Ascending aorta (tissue), 2 donors: Measurements from ENCODE around the gene FMN1. TPM values are rescaled to one million over a fixed set of nuclear protein-coding genes. Genes with fewer than 3 reads are reported as not detected.
A peak's percentile ranks its signal among the peaks of the same experiment; 100 is the strongest.

Experiments used
- DNase-seq, 2 donors: peaks; one replicate each; pipeline ENCODE4 v3.0.0-alpha.2; 2019; ENCODE audit warnings: low spot score in 2 of 2
- H3K27ac ChIP-seq, 2 donors: fragments of 200-600 bp; sonication (generic); one replicate each; pipeline ENCODE4 v1.5.1; 2016 to 2017; ENCODE audit warnings: mild to moderate bottlenecking in 1 of 2
- H3K27me3 ChIP-seq: fragments of 200-600 bp; sonication (generic); one replicate; pipeline ENCODE4 v1.5.1; 2017
- H3K36me3 ChIP-seq, 2 donors: fragments of 200-600 bp; sonication (generic); one replicate each; pipeline ENCODE4 v1.5.1; 2016
- H3K4me1 ChIP-seq, 2 donors: fragments of 200-600 bp; sonication (generic); one replicate each; pipeline ENCODE4 v1.5.1; 2016 to 2017; ENCODE audit warnings: mild to moderate bottlenecking in 1 of 2
- H3K4me3 ChIP-seq, 2 donors: fragments of 200-600 bp; sonication (generic); one replicate each; pipeline ENCODE4 v1.5.1; 2016 to 2017; ENCODE audit warnings: mild to moderate bottlenecking in 1 of 2
- H3K9me3 ChIP-seq, 2 donors: fragments of 200-600 bp; sonication (generic); one replicate each; pipeline ENCODE4 v1.5.1; 2016
- intact Hi-C: fragments of 100-400 bp; cut with DNase I; formaldehyde crosslinking; loops from one replicate; pipeline ENCODE4 v1.15.1; 2023
- total RNA-seq: library from RNA; depleted of rRNA; stranded (reverse); fragments of >200 nt; gene quantifications from one replicate; pipeline ENCODE4 v1.1.0, GENCODE V29; 2016
- TF ChIP-seq, protein P1 (sequence below), 3 experiments: fragments of 200-600 bp in 2 of 3; fragments of 450-650 bp in 1 of 3; sonication (generic) in 2 of 3; IDR thresholded peaks; one replicate each; pipeline ENCODE4 v1.5.1; 2016 to 2019; ENCODE audit warnings: antibody characterized with exemption in 3 of 3, mild to moderate bottlenecking in 1 of 3, moderate library complexity in 1 of 3

The FMN1 gene
- total RNA-seq, 1 donor from 2014 or later = 4.3 TPM

DNA sequence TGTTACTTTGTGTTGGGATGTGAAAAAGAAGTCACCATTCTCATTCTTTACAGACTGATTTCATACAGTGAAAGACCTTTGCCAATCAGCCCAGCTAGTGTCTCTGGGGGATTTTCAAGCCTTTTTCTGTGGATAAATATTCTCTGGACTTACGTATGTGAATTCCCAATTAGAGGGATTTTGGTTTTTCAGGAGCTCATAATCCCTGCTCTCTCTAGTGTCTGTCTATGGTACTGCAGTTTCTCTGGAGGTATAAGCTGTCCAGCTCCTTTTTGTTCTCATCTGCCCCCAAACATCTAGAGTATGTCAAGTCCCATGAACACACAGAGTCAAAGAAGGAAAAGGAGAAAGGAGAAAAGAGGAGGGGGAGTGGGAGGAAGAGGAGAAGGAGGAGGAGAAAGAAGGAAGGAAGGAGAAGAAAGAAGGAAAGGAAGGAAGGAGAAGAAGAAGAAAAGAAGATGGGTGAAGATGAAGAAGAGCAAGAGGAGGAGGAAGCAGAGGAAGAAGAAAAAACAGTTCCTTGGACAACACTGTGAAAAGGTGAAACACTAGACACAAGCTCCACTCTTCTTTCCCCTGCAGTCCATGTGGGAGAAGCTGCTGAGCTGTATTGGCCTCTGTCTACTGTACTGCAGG, 258.1 kb downstream of the FMN1 start:
- H3K4me3 ChIP-seq = no peak overlapping the region
- no peak overlapping the region for H3K27ac ChIP-seq
- H3K9me3 ChIP-seq = no peaks in the 10 kb centered on the region
- no peaks in the 10 kb centered on the region for H3K4me1 ChIP-seq
- TF ChIP-seq, protein P1, sequence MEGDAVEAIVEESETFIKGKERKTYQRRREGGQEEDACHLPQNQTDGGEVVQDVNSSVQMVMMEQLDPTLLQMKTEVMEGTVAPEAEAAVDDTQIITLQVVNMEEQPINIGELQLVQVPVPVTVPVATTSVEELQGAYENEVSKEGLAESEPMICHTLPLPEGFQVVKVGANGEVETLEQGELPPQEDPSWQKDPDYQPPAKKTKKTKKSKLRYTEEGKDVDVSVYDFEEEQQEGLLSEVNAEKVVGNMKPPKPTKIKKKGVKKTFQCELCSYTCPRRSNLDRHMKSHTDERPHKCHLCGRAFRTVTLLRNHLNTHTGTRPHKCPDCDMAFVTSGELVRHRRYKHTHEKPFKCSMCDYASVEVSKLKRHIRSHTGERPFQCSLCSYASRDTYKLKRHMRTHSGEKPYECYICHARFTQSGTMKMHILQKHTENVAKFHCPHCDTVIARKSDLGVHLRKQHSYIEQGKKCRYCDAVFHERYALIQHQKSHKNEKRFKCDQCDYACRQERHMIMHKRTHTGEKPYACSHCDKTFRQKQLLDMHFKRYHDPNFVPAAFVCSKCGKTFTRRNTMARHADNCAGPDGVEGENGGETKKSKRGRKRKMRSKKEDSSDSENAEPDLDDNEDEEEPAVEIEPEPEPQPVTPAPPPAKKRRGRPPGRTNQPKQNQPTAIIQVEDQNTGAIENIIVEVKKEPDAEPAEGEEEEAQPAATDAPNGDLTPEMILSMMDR (IDR thresholded peaks at IDR 0.05) = peak; percentile 44 to 59 (median 51)
- H3K27me3 ChIP-seq = no peaks in the 10 kb centered on the region
- DNase-seq = no peak
- H3K36me3 ChIP-seq = no peaks in the 10 kb centered on the region
- intact Hi-C loops = loop anchor here (5.0 kb wide), 1 partner anchor 89 kb away; no protein-coding TSS in a partner anchor

DNA sequence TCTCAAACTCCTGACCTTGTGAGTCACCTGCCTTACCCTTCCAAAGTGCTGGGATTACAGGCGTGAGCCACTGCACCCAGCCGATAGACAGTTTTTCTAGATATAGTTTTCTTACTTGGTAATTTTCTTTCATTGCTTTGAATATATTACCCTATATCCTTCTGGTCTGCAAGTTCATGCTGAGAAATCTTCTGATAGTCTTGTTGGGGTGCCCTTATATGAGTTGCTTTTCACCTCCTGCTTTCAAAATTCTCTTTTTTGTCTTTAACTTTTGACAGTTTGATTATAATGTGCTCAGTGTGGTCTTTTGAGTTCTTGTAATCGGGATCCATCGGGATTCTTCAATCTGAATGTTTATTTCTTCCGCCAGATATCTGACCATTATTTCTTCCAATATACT, 259.4 kb downstream of the FMN1 start:
- Histone ChIP-seq H3K9me3 (no peaks in the 10 kb centered on the region), H3K27ac (no peak overlapping the region)
- intact Hi-C loops = loop anchor here (5.0 kb wide), 1 partner anchor 88 kb away; no protein-coding TSS in a partner anchor

DNA sequence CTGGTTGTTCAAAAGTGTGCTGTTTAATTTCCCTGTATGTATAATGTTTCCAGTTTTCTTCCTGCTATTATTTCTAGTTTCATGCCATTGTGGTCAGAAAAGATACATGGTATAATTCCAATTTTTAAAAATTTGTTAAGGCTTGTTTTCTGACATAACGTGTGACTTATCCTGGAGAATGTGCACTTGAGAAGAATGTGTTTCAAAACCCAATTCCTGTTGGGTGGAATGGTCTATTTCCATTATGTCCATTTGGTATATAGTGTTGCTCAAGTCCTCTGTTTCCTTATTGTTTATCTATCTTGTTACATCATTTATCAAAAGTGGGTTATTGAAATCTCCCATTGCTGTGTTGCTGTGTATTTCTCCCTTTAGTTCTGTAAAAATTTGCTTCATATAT, 261.3 kb downstream of the FMN1 start:
- no peaks in the 10 kb centered on the region for H3K27me3 ChIP-seq
- DNase-seq = no peak
- no peaks in the 10 kb centered on the region for H3K9me3 ChIP-seq
- no peaks in the 10 kb centered on the region for H3K4me1 ChIP-seq
- H3K4me3 ChIP-seq = no peak overlapping the region
- TF ChIP-seq, protein P1 (IDR thresholded peaks at IDR 0.05) = no peak
- H3K36me3 ChIP-seq = no peaks in the 10 kb centered on the region
- intact Hi-C loops = no loop called here
- no peak overlapping the region for H3K27ac ChIP-seq

More for the DNA sequence above, 259.4 kb downstream of the FMN1 start:
- TF ChIP-seq, protein P1 (IDR thresholded peaks at IDR 0.05) = no peak
- H3K36me3 ChIP-seq = no peaks in the 10 kb centered on the region
- no peak for DNase-seq
- no peaks in the 10 kb centered on the region for H3K4me1 ChIP-seq
- no peaks in the 10 kb centered on the region for H3K27me3 ChIP-seq
- H3K4me3 ChIP-seq = no peak overlapping the region

DNA sequence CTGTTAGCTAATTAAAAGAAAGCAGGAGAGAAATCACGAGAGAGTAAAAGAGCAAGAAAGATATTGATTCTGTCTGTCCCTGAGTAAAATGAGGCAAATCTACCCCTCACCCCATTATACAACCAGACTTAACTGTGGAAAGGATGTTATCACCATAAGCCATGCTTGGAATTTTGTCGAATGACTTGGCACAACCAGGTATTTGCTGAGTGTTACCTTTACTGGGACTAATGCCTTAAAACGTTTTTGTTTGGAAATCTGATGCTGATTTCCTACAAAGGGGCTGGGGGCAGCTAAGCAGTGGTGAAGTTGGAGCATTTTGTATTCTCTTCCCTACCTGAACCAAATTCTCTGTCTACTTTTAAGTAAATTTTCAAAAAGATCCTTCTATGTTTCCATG, 265.6 kb downstream of the FMN1 start:
- H3K4me1 ChIP-seq = no peaks in the 10 kb centered on the region
- H3K27ac ChIP-seq = no peak overlapping the region
- no peaks in the 10 kb centered on the region for H3K36me3 ChIP-seq
- H3K4me3 ChIP-seq = no peak overlapping the region
- DNase-seq = no peak
- TF ChIP-seq, protein P1 (IDR thresholded peaks at IDR 0.05) = no peak
- intact Hi-C loops = no loop called here
- H3K27me3 ChIP-seq = no peaks in the 10 kb centered on the region
- no peaks in the 10 kb centered on the region for H3K9me3 ChIP-seq

DNA sequence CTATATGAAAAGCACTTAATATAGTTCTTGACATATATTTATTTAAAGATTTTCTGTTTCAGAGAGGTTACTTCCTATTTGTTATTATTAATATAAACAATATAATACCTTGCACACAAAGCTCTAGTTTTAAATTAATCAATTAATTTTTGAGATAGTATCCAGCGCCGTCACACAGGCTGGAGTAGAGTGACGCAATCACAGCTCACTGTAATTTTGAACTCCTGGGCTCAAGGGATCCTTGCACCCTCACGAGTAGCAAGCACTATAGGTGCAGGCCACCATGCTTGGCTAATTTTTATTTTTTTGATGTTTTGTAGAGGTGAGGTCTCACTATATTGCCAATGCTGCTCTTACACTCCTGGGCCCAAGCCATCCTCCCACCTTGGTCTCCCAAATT, 267.4 kb downstream of the FMN1 start:
- no peaks in the 10 kb centered on the region for H3K36me3 ChIP-seq
- H3K27me3 ChIP-seq = no peaks in the 10 kb centered on the region
- H3K4me3 ChIP-seq = no peak overlapping the region
- intact Hi-C loops = no loop called here
- no peaks in the 10 kb centered on the region for H3K9me3 ChIP-seq
- H3K4me1 ChIP-seq = no peaks in the 10 kb centered on the region
- TF ChIP-seq, protein P1 (IDR thresholded peaks at IDR 0.05) = no peak
- no peak for DNase-seq
- H3K27ac ChIP-seq = no peak overlapping the region
